Activated naive CD8-positive, alpha-beta T cell treated with anti-CD3 and anti-CD28 coated beads for 36 hours (primary cell): Measurements from ENCODE around the gene KRT1. TPM values are rescaled to one million over a fixed set of nuclear protein-coding genes. Genes with fewer than 3 reads are reported as not detected.

Experiments used
- DNase-seq: peaks from one replicate; pipeline ENCODE4 v3.0.0; 2021
- H3K27ac Mint-ChIP-seq: one replicate; pipeline ENCODE4 v1.8.0; 2022; ENCODE audit warnings: mild to moderate bottlenecking, moderate library complexity, mixed read lengths
- H3K27me3 Mint-ChIP-seq: one replicate; pipeline ENCODE4 v1.8.0; 2022; ENCODE audit warnings: mild to moderate bottlenecking, mixed read lengths
- H3K36me3 Mint-ChIP-seq: one replicate; pipeline ENCODE4 v1.8.0; 2021; ENCODE audit warnings: mild to moderate bottlenecking, mixed read lengths
- H3K4me1 Mint-ChIP-seq: one replicate; pipeline ENCODE4 v1.8.0; 2021; ENCODE audit warnings: mixed read lengths
- H3K4me3 Mint-ChIP-seq: one replicate; pipeline ENCODE4 v1.8.0; 2022; ENCODE audit warnings: mild to moderate bottlenecking, moderate library complexity, mixed read lengths
- H3K9me3 Mint-ChIP-seq: one replicate; pipeline ENCODE4 v1.8.0; 2022; ENCODE audit warnings: mixed read lengths
- total RNA-seq, 2 experiments: library from RNA; stranded (reverse); gene quantifications; one replicate each; pipeline ENCODE4 v1.2.3, GENCODE V29; 2021

The KRT1 gene
- total RNA-seq, 2 experiments from 2014 or later: not detected

- no peak for DNase-seq
- Mint-ChIP-seq H3K4me1 (peaks cover 39% of the 10 kb centered on the region), H3K27me3 (no peaks in the 10 kb centered on the region), H3K36me3 (peaks cover 2% of the 10 kb centered on the region), H3K9me3 (no peaks in the 10 kb centered on the region), H3K27ac (no peak overlapping the region), H3K4me3 (no peak overlapping the region)
Observed at GRCh38 chr12:52650520-52651081, 29.6 kb downstream of the KRT1 start.

GRCh38 chr12:52649066-52649465 is 31.1 kb downstream of the KRT1 start:
- no peak for DNase-seq
- Mint-ChIP-seq H3K27ac (no peak overlapping the region), H3K4me1 (peaks cover 50% of the 10 kb centered on the region), H3K4me3 (no peak overlapping the region), H3K9me3 (no peaks in the 10 kb centered on the region), H3K36me3 (peaks cover 2% of the 10 kb centered on the region), H3K27me3 (no peaks in the 10 kb centered on the region)

GRCh38 chr12:52648012-52648550 is 32.1 kb downstream of the KRT1 start:
- Mint-ChIP-seq H3K27me3 (no peaks in the 10 kb centered on the region), H3K4me3 (no peak overlapping the region), H3K4me1 (peaks cover 57% of the 10 kb centered on the region), H3K27ac (no peak overlapping the region), H3K9me3 (no peaks in the 10 kb centered on the region), H3K36me3 (peaks cover 2% of the 10 kb centered on the region)
- DNase-seq: no peak

- DNase-seq: no peak
- Mint-ChIP-seq H3K27me3 (no peaks in the 10 kb centered on the region), H3K27ac (no peak overlapping the region), H3K4me3 (no peak overlapping the region), H3K4me1 (peaks cover 58% of the 10 kb centered on the region), H3K36me3 (no peaks in the 10 kb centered on the region), H3K9me3 (no peaks in the 10 kb centered on the region)
Observed at GRCh38 chr12:52647601-52648000, 32.6 kb downstream of the KRT1 start.

- Mint-ChIP-seq H3K36me3 (no peaks in the 10 kb centered on the region), H3K4me1 (peaks cover 65% of the 10 kb centered on the region), H3K27ac (peak overlapping the region; percentile 28), H3K27me3 (no peaks in the 10 kb centered on the region), H3K4me3 (no peak overlapping the region), H3K9me3 (no peaks in the 10 kb centered on the region)
- DNase-seq: no peak
Observed at GRCh38 chr12:52646613-52647012, 33.6 kb downstream of the KRT1 start.

GRCh38 chr12:52645982-52646381 is 34.2 kb downstream of the KRT1 start:
- H3K4me1 Mint-ChIP-seq: peaks cover 69% of the 10 kb centered on the region
- no peaks in the 10 kb centered on the region for H3K36me3 Mint-ChIP-seq
- DNase-seq: no peak
- H3K27me3 Mint-ChIP-seq: no peaks in the 10 kb centered on the region
- H3K27ac Mint-ChIP-seq: peak overlapping the region; percentile 65
- no peak overlapping the region for H3K4me3 Mint-ChIP-seq
- H3K9me3 Mint-ChIP-seq: no peaks in the 10 kb centered on the region

GRCh38 chr12:52645120-52645761 is 35.0 kb downstream of the KRT1 start:
- H3K4me3 Mint-ChIP-seq: no peak overlapping the region
- H3K9me3 Mint-ChIP-seq: no peaks in the 10 kb centered on the region
- H3K27ac Mint-ChIP-seq: peak overlapping the region; percentile 85
- DNase-seq: peak; percentile 12
- no peaks in the 10 kb centered on the region for H3K27me3 Mint-ChIP-seq
- peaks cover 69% of the 10 kb centered on the region for H3K4me1 Mint-ChIP-seq
- no peaks in the 10 kb centered on the region for H3K36me3 Mint-ChIP-seq

- peaks cover 66% of the 10 kb centered on the region for H3K4me1 Mint-ChIP-seq
Observed at GRCh38 chr12:52644078-52644415, 36.2 kb downstream of the KRT1 start.

GRCh38 chr12:52643233-52644077 is 36.8 kb downstream of the KRT1 start:
- Mint-ChIP-seq H3K9me3 (no peaks in the 10 kb centered on the region), H3K27me3 (no peaks in the 10 kb centered on the region), H3K27ac (no peak overlapping the region), H3K4me3 (no peak overlapping the region), H3K36me3 (no peaks in the 10 kb centered on the region), H3K4me1 (peaks cover 61% of the 10 kb centered on the region)
- DNase-seq: no peak

More at GRCh38 chr12:52644078-52644415, 36.2 kb downstream of the KRT1 start:
- Mint-ChIP-seq H3K4me3 (no peak overlapping the region), H3K9me3 (no peaks in the 10 kb centered on the region), H3K27me3 (no peaks in the 10 kb centered on the region), H3K27ac (no peak overlapping the region), H3K36me3 (no peaks in the 10 kb centered on the region)
- DNase-seq: no peak

- H3K27ac Mint-ChIP-seq: no peak overlapping the region
- H3K9me3 Mint-ChIP-seq: no peaks in the 10 kb centered on the region
- no peak for DNase-seq
- H3K4me3 Mint-ChIP-seq: no peak overlapping the region
- no peaks in the 10 kb centered on the region for H3K36me3 Mint-ChIP-seq
- peaks cover 45% of the 10 kb centered on the region for H3K4me1 Mint-ChIP-seq
- H3K27me3 Mint-ChIP-seq: no peaks in the 10 kb centered on the region
Observed at GRCh38 chr12:52641468-52641867, 38.7 kb downstream of the KRT1 start.

GRCh38 chr12:52637299-52637698 is 42.9 kb downstream of the KRT1 start:
- peaks cover 31% of the 10 kb centered on the region for H3K4me1 Mint-ChIP-seq
- H3K4me3 Mint-ChIP-seq: no peak overlapping the region
- no peak for DNase-seq
- no peaks in the 10 kb centered on the region for H3K9me3 Mint-ChIP-seq
- H3K27ac Mint-ChIP-seq: no peak overlapping the region
- no peaks in the 10 kb centered on the region for H3K27me3 Mint-ChIP-seq
- H3K36me3 Mint-ChIP-seq: no peaks in the 10 kb centered on the region

- no peak for DNase-seq
- Mint-ChIP-seq H3K4me3 (no peak overlapping the region), H3K9me3 (no peaks in the 10 kb centered on the region), H3K4me1 (peaks cover 33% of the 10 kb centered on the region), H3K27me3 (no peaks in the 10 kb centered on the region), H3K36me3 (no peaks in the 10 kb centered on the region), H3K27ac (no peak overlapping the region)
Observed at GRCh38 chr12:52636592-52637258, 43.5 kb downstream of the KRT1 start.

GRCh38 chr12:52636189-52636588 is 44.0 kb downstream of the KRT1 start:
- Mint-ChIP-seq H3K27ac (no peak overlapping the region), H3K4me3 (no peak overlapping the region), H3K9me3 (no peaks in the 10 kb centered on the region), H3K4me1 (peaks cover 33% of the 10 kb centered on the region), H3K36me3 (no peaks in the 10 kb centered on the region), H3K27me3 (no peaks in the 10 kb centered on the region)
- no peak for DNase-seq

GRCh38 chr12:52634266-52635056 is 45.7 kb downstream of the KRT1 start:
- Mint-ChIP-seq H3K4me1 (peaks cover 47% of the 10 kb centered on the region), H3K36me3 (no peaks in the 10 kb centered on the region), H3K27me3 (no peaks in the 10 kb centered on the region), H3K4me3 (no peak overlapping the region), H3K9me3 (no peaks in the 10 kb centered on the region), H3K27ac (no peak overlapping the region)
- DNase-seq: no peak
